Measurements from ENCODE around the gene TRAIP.

GRCh38 chr3:49877716-49878115 lies 21.4 kb upstream of the TRAIP start:
- TF ChIP-seq EZH2 (IDR thresholded peaks at IDR 0.05; ENCODE audit: insufficient read depth, low read length), result no peak
- TF ChIP-seq, protein P1, sequence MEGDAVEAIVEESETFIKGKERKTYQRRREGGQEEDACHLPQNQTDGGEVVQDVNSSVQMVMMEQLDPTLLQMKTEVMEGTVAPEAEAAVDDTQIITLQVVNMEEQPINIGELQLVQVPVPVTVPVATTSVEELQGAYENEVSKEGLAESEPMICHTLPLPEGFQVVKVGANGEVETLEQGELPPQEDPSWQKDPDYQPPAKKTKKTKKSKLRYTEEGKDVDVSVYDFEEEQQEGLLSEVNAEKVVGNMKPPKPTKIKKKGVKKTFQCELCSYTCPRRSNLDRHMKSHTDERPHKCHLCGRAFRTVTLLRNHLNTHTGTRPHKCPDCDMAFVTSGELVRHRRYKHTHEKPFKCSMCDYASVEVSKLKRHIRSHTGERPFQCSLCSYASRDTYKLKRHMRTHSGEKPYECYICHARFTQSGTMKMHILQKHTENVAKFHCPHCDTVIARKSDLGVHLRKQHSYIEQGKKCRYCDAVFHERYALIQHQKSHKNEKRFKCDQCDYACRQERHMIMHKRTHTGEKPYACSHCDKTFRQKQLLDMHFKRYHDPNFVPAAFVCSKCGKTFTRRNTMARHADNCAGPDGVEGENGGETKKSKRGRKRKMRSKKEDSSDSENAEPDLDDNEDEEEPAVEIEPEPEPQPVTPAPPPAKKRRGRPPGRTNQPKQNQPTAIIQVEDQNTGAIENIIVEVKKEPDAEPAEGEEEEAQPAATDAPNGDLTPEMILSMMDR (IDR thresholded peaks at IDR 0.05; ENCODE audit: insufficient read depth, low read depth, low read length), result no peak

Data from astrocyte (in vitro differentiated cells and primary cell).